Measurements from ENCODE around the gene MB.

DNA sequence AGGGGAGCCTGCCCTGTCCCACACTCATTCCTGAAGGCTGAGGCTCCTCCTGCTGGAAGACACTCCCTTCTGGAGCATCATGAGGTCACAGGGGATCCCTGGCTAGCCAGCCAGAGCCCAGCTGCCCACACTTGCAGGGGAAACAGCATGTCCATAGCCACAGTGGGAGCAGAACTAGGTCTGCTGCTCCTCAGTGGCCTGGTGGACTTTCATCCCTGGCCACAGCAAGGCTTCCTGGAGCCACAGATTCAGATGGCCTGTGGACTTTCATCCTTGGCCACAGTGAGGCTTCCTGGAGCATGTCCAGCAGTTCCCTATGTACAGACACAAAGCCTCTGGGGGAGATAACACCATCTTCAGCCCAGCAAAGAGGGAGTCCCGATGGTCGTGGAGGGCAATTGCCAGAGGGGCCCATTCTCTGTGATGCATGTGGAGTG is 25.2 kb upstream of the MB start:
- TF ChIP-seq SUZ12 (IDR thresholded peaks at IDR 0.05; ENCODE audit: extremely low read depth, insufficient read depth, insufficient read length), result no peak
- no peak for TF ChIP-seq YY1 (IDR thresholded peaks at IDR 0.05; ENCODE audit: insufficient read depth, insufficient read length)
- no peak for TF ChIP-seq ZNF274 (IDR thresholded peaks at IDR 0.05; ENCODE audit: low read depth, low read length)
